Sigmoid colon (tissue), 7 donors: Measurements from ENCODE around the gene NTPCR. TPM values are rescaled to one million over a fixed set of nuclear protein-coding genes. Genes with fewer than 3 reads are reported as not detected.

Experiments used
- DNase-seq: peaks from one replicate; pipeline ENCODE4 v3.0.0-alpha.2; 2019
- H3K27ac ChIP-seq, 4 donors: fragments of 200-600 bp; sonication (generic); one replicate each; pipeline ENCODE4 v1.5.1; 2016 to 2019; ENCODE audit warnings: mild to moderate bottlenecking in 1 of 4
- H3K27me3 ChIP-seq, 3 donors: fragments of 200-600 bp; sonication (generic); one replicate each; pipeline ENCODE4 v1.5.1; 2019; ENCODE audit warnings: mild to moderate bottlenecking in 1 of 3
- H3K36me3 ChIP-seq, 4 donors: fragments of 200-600 bp; sonication (generic); one replicate each; pipeline ENCODE4 v1.5.1; 2016 to 2019
- H3K4me1 ChIP-seq, 4 donors: fragments of 200-600 bp; sonication (generic); one replicate each; pipeline ENCODE4 v1.5.1; 2017 to 2019
- H3K4me3 ChIP-seq, 4 donors: fragments of 200-600 bp; sonication (generic); one replicate each; pipeline ENCODE4 v1.5.1; 2017 to 2019; ENCODE audit warnings: mild to moderate bottlenecking in 2 of 4, moderate library complexity in 1 of 4
- H3K9me3 ChIP-seq, 4 donors: fragments of 200-600 bp in 3 of 4; sonication (generic) in 3 of 4; one replicate each; pipeline versions ENCODE4 v1.5.1 to v1.6.1; 2013 to 2019
- EP300 ChIP-seq, 4 donors: sonication (generic); formaldehyde crosslinking; IDR thresholded peaks; one replicate each; pipeline ENCODE4 v1.6.1; 2017; ENCODE audit warnings: antibody characterized with exemption in 4 of 4
- POLR2A ChIP-seq, 2 donors: fragments of 450-650 bp; IDR thresholded peaks; one replicate each; pipeline ENCODE4 v1.6.1; 2016; ENCODE audit warnings: antibody characterized with exemption in 2 of 2, mild to moderate bottlenecking in 2 of 2, moderate library complexity in 2 of 2
- POLR2AphosphoS5 ChIP-seq, 4 donors: sonication (generic); formaldehyde crosslinking; IDR thresholded peaks; one replicate each; pipeline ENCODE4 v1.6.1; 2017; ENCODE audit warnings: antibody characterized with exemption in 4 of 4
- WGBS, 2 donors: extraction: QIAGEN DNeasy Blood & Tissue Kit; methylation state at CpG; one replicate each; pipeline ENCODE4 v1.1.7; 2013; 5-methylcytosine and 5-hydroxymethylcytosine counted together
- intact Hi-C: fragments of 100-400 bp; cut with DNase I; formaldehyde crosslinking; loops from one replicate; pipeline ENCODE4 v1.15.1; 2023
- polyA plus RNA-seq, 3 donors: library from polyadenylated mRNA; stranded (reverse); fragments of 200-250 nt; gene quantifications; one replicate each; pipeline ENCODE4 v1.2.3, GENCODE V29; 2013
- total RNA-seq, 4 donors: library from RNA; depleted of rRNA; stranded (reverse); fragments of >200 nt; gene quantifications; one replicate each; pipeline ENCODE4 v1.1.0, GENCODE V29; 2016
- TF ChIP-seq, protein P1 (sequence below), 4 experiments: fragments of 450-650 bp in 3 of 4; fragments of 200-600 bp in 1 of 4; IDR thresholded peaks; one replicate each; pipeline ENCODE4 v1.5.1; 2016 to 2019; ENCODE audit warnings: antibody characterized with exemption in 4 of 4, mild to moderate bottlenecking in 3 of 4, moderate library complexity in 2 of 4
- donor health status: healthy with polysubstance abuse.
- donor health status: Bipolar disorder and iron deficiency.
- donor health status: healthy.

Gene NTPCR
- total and polyA plus RNA-seq, 7 donors = 20.5 to 100 (median 43.2) TPM

DNA sequence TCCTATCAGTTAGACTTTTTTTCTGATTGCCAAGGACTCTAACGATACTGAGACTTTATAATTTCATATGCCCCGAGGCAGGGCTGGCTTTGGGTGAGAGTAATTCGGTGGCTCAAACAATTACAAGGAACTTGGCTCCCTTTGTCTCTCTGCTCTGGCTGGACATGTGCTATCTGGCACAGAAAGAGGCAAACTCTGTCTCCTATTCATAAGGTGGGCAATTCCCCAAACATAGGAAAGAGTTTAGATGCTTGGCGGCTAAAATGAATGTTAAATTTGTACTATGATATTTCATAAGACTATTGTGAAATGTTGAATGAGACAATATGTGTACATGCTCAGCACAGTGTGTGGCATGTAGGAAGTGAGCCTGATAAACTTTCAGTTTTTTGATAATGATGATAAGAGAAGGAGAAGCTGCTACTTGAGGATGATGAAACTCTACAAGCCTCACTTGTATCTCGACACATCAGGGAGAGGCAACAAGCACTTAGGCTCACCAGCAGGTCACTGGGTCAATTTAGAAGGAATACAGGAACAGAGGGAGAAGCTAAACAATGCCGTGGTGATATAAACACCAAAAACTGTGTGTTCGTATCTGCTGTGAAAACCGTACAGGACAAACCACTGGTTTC is 12.6 kb upstream of the NTPCR start:
- TF ChIP-seq POLR2A (IDR thresholded peaks at IDR 0.05) (no peak), EP300 (IDR thresholded peaks at IDR 0.05) (no peak), POLR2AphosphoS5 (IDR thresholded peaks at IDR 0.05) (no peak)
- TF ChIP-seq, protein P1, sequence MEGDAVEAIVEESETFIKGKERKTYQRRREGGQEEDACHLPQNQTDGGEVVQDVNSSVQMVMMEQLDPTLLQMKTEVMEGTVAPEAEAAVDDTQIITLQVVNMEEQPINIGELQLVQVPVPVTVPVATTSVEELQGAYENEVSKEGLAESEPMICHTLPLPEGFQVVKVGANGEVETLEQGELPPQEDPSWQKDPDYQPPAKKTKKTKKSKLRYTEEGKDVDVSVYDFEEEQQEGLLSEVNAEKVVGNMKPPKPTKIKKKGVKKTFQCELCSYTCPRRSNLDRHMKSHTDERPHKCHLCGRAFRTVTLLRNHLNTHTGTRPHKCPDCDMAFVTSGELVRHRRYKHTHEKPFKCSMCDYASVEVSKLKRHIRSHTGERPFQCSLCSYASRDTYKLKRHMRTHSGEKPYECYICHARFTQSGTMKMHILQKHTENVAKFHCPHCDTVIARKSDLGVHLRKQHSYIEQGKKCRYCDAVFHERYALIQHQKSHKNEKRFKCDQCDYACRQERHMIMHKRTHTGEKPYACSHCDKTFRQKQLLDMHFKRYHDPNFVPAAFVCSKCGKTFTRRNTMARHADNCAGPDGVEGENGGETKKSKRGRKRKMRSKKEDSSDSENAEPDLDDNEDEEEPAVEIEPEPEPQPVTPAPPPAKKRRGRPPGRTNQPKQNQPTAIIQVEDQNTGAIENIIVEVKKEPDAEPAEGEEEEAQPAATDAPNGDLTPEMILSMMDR (IDR thresholded peaks at IDR 0.05) = no peak
- H3K27ac ChIP-seq = no peak overlapping the region
- no peaks in the 10 kb centered on the region for H3K36me3 ChIP-seq
- 70 to 75% methylated on average over 8 of the region's 8 CpGs for WGBS, 2 donors
- H3K9me3 ChIP-seq = peaks cover 0 to under 1% (median 0%) of the 10 kb centered on the region in 4 donors
- no peak overlapping the region for H3K4me3 ChIP-seq
- H3K27me3 ChIP-seq = no peaks in the 10 kb centered on the region
- no peaks in the 10 kb centered on the region for H3K4me1 ChIP-seq
- DNase-seq = no peak
- intact Hi-C loops = no loop called here

DNA sequence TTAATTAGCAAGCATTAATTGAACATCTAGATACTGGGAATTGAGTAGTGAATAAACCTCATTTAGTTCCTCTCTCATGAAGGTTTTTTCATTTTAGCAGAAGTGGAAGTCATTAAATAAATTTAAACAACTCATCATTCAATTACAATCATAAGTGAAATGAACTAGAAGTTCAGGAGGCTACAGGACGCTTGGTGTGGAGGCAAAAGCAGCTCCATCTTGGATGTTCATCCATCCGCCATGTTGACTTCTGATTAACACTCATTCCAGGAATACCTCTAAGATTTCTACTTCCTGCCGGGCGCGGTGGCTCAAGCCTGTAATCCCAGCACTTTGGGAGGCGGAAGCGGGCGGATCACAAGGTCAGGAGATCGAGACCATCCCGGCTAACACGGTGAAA is 11.5 kb upstream of the NTPCR start:
- Histone ChIP-seq H3K4me1 (no peaks in the 10 kb centered on the region), H3K36me3 (no peaks in the 10 kb centered on the region), H3K9me3 (no peaks in the 10 kb centered on the region), H3K4me3 (no peak overlapping the region), H3K27me3 (no peaks in the 10 kb centered on the region), H3K27ac (no peak overlapping the region)
- 96 to 98% methylated on average over 11 of the region's 11 CpGs for WGBS, 2 donors
- no peak for TF ChIP-seq POLR2A (IDR thresholded peaks at IDR 0.05)
- TF ChIP-seq EP300 (IDR thresholded peaks at IDR 0.05) = no peak
- TF ChIP-seq POLR2AphosphoS5 (IDR thresholded peaks at IDR 0.05) = no peak
- TF ChIP-seq, protein P1 (IDR thresholded peaks at IDR 0.05) = no peak
- DNase-seq = no peak
- intact Hi-C loops = no loop called here

DNA sequence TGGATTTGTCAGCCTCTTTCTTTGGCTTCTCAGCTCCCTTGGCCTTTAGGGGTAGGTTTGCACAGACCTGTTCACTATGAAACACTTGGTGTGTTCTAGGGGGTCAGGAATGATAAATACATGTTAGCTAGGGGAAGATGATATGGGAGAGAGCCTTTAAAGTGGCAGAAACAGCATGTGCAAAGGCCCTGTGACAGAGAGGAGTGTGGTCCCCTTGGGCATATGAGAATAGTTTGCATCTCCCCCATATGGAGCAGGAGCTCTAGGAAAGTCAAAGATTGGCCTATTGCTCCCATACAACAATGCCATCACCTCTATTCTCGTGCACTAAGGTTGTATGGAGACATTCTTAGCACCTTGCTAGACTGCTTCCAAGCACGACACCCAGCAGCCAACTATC is 10.7 kb upstream of the NTPCR start:
- no peak for DNase-seq
- H3K4me3 ChIP-seq = no peak overlapping the region
- H3K27ac ChIP-seq = no peak overlapping the region
- 96% methylated on average over 2 of the region's 2 CpGs for WGBS, 2 donors
- intact Hi-C loops = no loop called here
- no peaks in the 10 kb centered on the region for H3K36me3 ChIP-seq
- TF ChIP-seq, protein P1 (IDR thresholded peaks at IDR 0.05) = no peak
- TF ChIP-seq EP300 (IDR thresholded peaks at IDR 0.05) (no peak), POLR2A (IDR thresholded peaks at IDR 0.05) (no peak), POLR2AphosphoS5 (IDR thresholded peaks at IDR 0.05) (no peak)
- H3K9me3 ChIP-seq = no peaks in the 10 kb centered on the region
- H3K4me1 ChIP-seq = no peaks in the 10 kb centered on the region
- no peaks in the 10 kb centered on the region for H3K27me3 ChIP-seq

DNA sequence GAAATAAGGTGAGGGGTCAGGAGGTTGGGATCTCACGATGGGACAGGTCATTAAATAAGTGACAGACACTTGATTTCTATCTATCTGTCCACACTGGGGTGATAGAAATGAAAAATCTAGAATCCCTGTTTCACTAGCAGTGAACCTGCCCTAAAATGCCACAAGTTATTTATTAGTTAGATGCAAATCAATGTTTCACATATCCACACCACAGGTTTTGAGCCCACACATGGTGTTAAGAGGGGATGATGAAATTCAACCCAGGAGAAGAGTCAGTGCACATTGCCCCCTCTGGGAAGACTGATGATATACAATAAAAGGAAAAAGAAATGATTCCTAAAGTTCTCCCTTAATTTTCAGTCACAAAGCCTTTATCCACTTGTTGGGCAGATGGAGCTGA is 10.1 kb upstream of the NTPCR start:
- no peak overlapping the region for H3K4me3 ChIP-seq
- intact Hi-C loops = no loop called here
- WGBS, 2 donors = 61 to 65% methylated on average over 1 of the region's 1 CpG
- no peaks in the 10 kb centered on the region for H3K27me3 ChIP-seq
- H3K36me3 ChIP-seq = no peaks in the 10 kb centered on the region
- H3K4me1 ChIP-seq = no peaks in the 10 kb centered on the region
- no peak overlapping the region for H3K27ac ChIP-seq
- TF ChIP-seq EP300 (IDR thresholded peaks at IDR 0.05) (no peak), POLR2AphosphoS5 (IDR thresholded peaks at IDR 0.05) (no peak), POLR2A (IDR thresholded peaks at IDR 0.05) (no peak)
- TF ChIP-seq, protein P1 (IDR thresholded peaks at IDR 0.05) = no peak
- no peaks in the 10 kb centered on the region for H3K9me3 ChIP-seq
- DNase-seq = no peak
